ENCODE measurements around the gene SERPINB7. TPM values are rescaled to one million over a fixed set of nuclear protein-coding genes. Genes with fewer than 3 reads are reported as not detected.

The SERPINB7 gene, protein sequence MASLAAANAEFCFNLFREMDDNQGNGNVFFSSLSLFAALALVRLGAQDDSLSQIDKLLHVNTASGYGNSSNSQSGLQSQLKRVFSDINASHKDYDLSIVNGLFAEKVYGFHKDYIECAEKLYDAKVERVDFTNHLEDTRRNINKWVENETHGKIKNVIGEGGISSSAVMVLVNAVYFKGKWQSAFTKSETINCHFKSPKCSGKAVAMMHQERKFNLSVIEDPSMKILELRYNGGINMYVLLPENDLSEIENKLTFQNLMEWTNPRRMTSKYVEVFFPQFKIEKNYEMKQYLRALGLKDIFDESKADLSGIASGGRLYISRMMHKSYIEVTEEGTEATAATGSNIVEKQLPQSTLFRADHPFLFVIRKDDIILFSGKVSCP
- not detected for total RNA-seq (ENCODE audit: unreplicated experiment)
- long read RNA-seq: 0 reads

- no peak for DNase-seq
- no peak for TF ChIP-seq CTCF (IDR thresholded peaks at IDR 0.05; ENCODE audit: partially characterized antibody, unreplicated experiment)
- no peak within 1 kb of the TSS for H3K4me3 Mint-ChIP-seq (ENCODE audit: unreplicated experiment)
- no peaks in the 10 kb centered on the region for H3K9me3 Mint-ChIP-seq (ENCODE audit: unreplicated experiment)
- H3K27ac Mint-ChIP-seq (ENCODE audit: unreplicated experiment): no peak within 1 kb of the TSS
- no peaks in the 10 kb centered on the region for H3K36me3 Mint-ChIP-seq (ENCODE audit: unreplicated experiment)
- peaks cover 3% of the 10 kb centered on the region for H3K27me3 Mint-ChIP-seq (ENCODE audit: unreplicated experiment)
- H3K4me1 Mint-ChIP-seq (ENCODE audit: low read depth, unreplicated experiment): peaks cover 2% of the 10 kb centered on the region
These were observed at the start of gene SERPINB7 for GRCh38 chr18:63775166-63775730. Gene SERPINB7, plus strand, starts transcription at chr18:63775418. Its CDS starts 6,955 bp downstream, at chr18:63782373.

DNA sequence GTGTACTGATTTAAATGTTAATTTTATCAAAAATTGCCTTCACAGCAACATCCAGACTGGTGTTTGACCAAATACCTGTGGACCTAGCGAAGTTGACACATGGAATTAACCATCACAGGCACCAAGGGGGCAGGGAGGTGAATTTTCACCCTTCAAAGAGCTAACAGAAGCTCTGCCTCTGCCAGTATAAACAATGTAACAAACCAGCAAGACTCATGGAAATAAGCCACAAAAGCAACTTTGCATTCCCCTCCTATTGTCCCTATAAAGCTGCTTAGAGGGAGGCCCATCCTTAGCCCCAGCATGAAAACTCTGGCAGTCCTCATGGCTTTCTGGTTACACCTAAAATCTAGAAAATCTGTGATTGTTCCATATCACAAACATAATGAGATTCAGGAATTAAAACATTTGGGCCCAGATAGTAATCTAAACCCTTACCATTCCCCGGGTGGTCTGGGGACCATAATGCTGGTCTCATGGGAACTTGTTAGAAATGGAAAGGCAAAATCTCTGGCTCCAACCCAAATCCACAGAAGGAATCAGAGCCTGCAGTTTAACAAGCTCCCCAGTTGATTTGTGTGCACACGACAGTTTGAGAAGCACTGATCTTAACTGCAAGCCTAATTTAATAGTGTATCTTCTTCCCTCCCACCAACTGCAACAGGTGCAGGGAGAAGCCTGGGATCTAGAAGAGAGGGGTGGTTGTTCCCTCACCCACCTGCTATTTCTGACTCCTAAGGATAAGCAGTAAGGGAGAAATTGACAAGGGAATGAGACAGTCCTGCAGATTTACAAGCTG, 49.3 kb upstream of the SERPINB7 start:
- TF ChIP-seq CTCF (IDR thresholded peaks at IDR 0.05; ENCODE audit: partially characterized antibody, unreplicated experiment): no peak
- DNase-seq: no peak
- H3K36me3 Mint-ChIP-seq (ENCODE audit: unreplicated experiment): no peaks in the 10 kb centered on the region
- H3K9me3 Mint-ChIP-seq (ENCODE audit: unreplicated experiment): peaks cover 2% of the 10 kb centered on the region
- no peaks in the 10 kb centered on the region for H3K27me3 Mint-ChIP-seq (ENCODE audit: unreplicated experiment)
- no peaks in the 10 kb centered on the region for H3K4me1 Mint-ChIP-seq (ENCODE audit: low read depth, unreplicated experiment)
- H3K27ac Mint-ChIP-seq (ENCODE audit: unreplicated experiment): no peak overlapping the region
- H3K4me3 Mint-ChIP-seq (ENCODE audit: unreplicated experiment): no peak overlapping the region

DNA sequence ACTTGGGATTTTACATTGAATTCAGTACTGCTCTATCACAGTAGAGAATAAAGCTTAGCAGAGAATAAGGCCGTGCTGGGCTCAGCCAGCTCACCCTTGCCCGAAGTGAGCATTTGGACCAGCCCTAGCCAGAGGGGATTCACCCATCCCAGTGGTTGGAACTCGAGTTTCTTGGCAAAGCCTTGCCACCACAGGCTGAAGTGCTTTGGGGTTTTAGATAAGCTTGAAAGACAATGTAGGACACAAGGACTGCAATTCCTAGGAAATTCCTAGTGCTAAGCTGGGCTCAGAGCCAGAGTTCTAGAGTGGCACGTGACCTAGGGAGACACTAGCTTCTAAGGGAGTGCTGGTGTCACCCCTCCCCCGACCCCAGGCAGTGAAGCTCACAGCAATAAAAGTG, 44.4 kb upstream of the SERPINB7 start:
- no peaks in the 10 kb centered on the region for H3K27me3 Mint-ChIP-seq (ENCODE audit: unreplicated experiment)
- no peak for TF ChIP-seq CTCF (IDR thresholded peaks at IDR 0.05; ENCODE audit: partially characterized antibody, unreplicated experiment)
- DNase-seq: no peak
- H3K4me1 Mint-ChIP-seq (ENCODE audit: low read depth, unreplicated experiment): no peaks in the 10 kb centered on the region
- H3K9me3 Mint-ChIP-seq (ENCODE audit: unreplicated experiment): peaks cover 2% of the 10 kb centered on the region
- H3K4me3 Mint-ChIP-seq (ENCODE audit: unreplicated experiment): no peak overlapping the region
- H3K27ac Mint-ChIP-seq (ENCODE audit: unreplicated experiment): no peak overlapping the region
- no peaks in the 10 kb centered on the region for H3K36me3 Mint-ChIP-seq (ENCODE audit: unreplicated experiment)

DNA sequence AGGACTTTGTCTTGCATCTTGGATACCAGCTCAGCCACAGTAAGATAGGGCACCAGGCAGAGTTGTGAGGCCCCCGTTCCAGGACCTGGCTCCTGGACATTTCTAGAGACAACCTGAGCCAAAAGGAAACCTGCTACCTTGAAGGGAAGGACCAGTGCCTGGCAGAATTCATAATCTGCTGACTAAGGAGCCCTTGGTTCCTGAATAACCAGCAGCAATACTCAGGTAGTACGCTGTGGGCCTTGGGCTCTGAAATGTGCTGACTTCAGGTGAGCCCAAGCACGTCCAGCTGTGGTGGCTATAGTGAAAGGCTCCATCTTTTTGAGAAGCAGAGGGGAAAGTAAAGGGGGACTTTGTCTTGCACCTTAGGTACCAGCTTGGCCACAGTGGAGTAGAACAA, 44.0 kb upstream of the SERPINB7 start:
- no peak for TF ChIP-seq CTCF (IDR thresholded peaks at IDR 0.05; ENCODE audit: partially characterized antibody, unreplicated experiment)
- Mint-ChIP-seq H3K4me3 (ENCODE audit: unreplicated experiment) (no peak overlapping the region), H3K27me3 (ENCODE audit: unreplicated experiment) (no peaks in the 10 kb centered on the region), H3K9me3 (ENCODE audit: unreplicated experiment) (peaks cover 2% of the 10 kb centered on the region), H3K4me1 (ENCODE audit: low read depth, unreplicated experiment) (no peaks in the 10 kb centered on the region), H3K27ac (ENCODE audit: unreplicated experiment) (no peak overlapping the region), H3K36me3 (ENCODE audit: unreplicated experiment) (no peaks in the 10 kb centered on the region)
- no peak for DNase-seq
